SU-DHL-6 (cell line): ENCODE measurements around the gene FOXD1.

Experiments used
- H2AFZ ChIP-seq: fragments of 200-600 bp; sonication (generic); 2 replicates; pipeline ENCODE4 v1.6.1; 2014; ENCODE audit warnings: low read depth, mild to moderate bottlenecking, moderate library complexity, mixed read lengths, antibody characterized with exemption, low read length; ENCODE audit not compliant: severe bottlenecking
- H3F3A ChIP-seq: fragments of 200-600 bp; shearing (Covaris generic); 2 replicates; pipeline ENCODE4 v1.6.0; 2016; ENCODE audit warnings: antibody characterized with exemption, mild to moderate bottlenecking; ENCODE audit not compliant: insufficient read depth
- H3K27ac ChIP-seq: fragments of 200-600 bp; sonication (generic); 2 replicates; pipeline ENCODE4 v1.5.1; 2016; ENCODE audit warnings: low read depth, mild to moderate bottlenecking, low read length, moderate library complexity, mixed read lengths
- H3K27me3 ChIP-seq: fragments of 200-600 bp; sonication (generic), shearing (Covaris generic); 2 replicates; pipeline ENCODE4 v1.6.0; 2014; ENCODE audit warnings: mild to moderate bottlenecking, low read length
- H3K36me3 ChIP-seq: fragments of 200-600 bp; sonication (generic); 2 replicates; pipeline ENCODE4 v1.6.1; 2014; ENCODE audit warnings: mild to moderate bottlenecking, low read length, mixed read lengths
- H3K4me2 ChIP-seq: fragments of 300-600, 200-600 bp; shearing (Covaris generic), sonication (generic); 2 replicates; pipeline ENCODE4 v1.6.0; 2014; ENCODE audit warnings: low read length, low read depth, mild to moderate bottlenecking; ENCODE audit not compliant: poor library complexity, severe bottlenecking
- H3K4me3 ChIP-seq: fragments of 200-600 bp; sonication (generic); 2 replicates; pipeline ENCODE4 v1.5.1; 2014; ENCODE audit warnings: antibody characterized with exemption, low read length, mild to moderate bottlenecking, mixed read lengths; ENCODE audit not compliant: insufficient read depth, poor library complexity, severe bottlenecking
- H3K79me2 ChIP-seq: fragments of 200-600 bp; sonication (generic); 2 replicates; pipeline ENCODE4 v1.6.1; 2014; ENCODE audit warnings: mild to moderate bottlenecking, low read length, moderate library complexity; ENCODE audit not compliant: insufficient read depth
- H3K9ac ChIP-seq: fragments of 200-600 bp; sonication (generic); 2 replicates; pipeline ENCODE4 v1.7.0; 2014; ENCODE audit warnings: mild to moderate bottlenecking, low read length
- H3K9me2 ChIP-seq: fragments of 200-600 bp; sonication (generic); replicated peaks from 2 replicates; pipeline ENCODE4 v1.6.1; 2014; ENCODE audit warnings: low read length; ENCODE audit not compliant: insufficient read depth
- H3K9me3 ChIP-seq: fragments of 200-600 bp; sonication (generic); 2 replicates; pipeline ENCODE4 v1.6.1; 2014; ENCODE audit warnings: low read length, mixed read lengths; ENCODE audit not compliant: insufficient read depth
- H4K20me1 ChIP-seq: fragments of 200-600 bp; sonication (generic); 2 replicates; pipeline ENCODE4 v1.6.1; 2014; ENCODE audit warnings: low read depth, mild to moderate bottlenecking, antibody characterized with exemption, low read length, moderate library complexity, mixed read lengths
- CTCF ChIP-seq: fragments of 200-600 bp; sonication (generic); IDR thresholded peaks from one replicate; pipeline ENCODE4 v1.5.1; 2017; ENCODE audit warnings: antibody characterized with exemption, mild to moderate bottlenecking, low read length, moderate library complexity; ENCODE audit not compliant: insufficient read depth, poor library complexity, severe bottlenecking
- EZH2phosphoT487 ChIP-seq: fragments of 200-600 bp; sonication (generic), shearing (Covaris generic); conservative IDR thresholded peaks from 2 replicates; pipeline ENCODE4 v1.6.1; 2018; ENCODE audit warnings: mild to moderate bottlenecking, antibody characterized with exemption, low read length, moderate library complexity, mixed read lengths

Gene FOXD1

GRCh38 chr5:73441378-73441777 is 7.2 kb downstream of the FOXD1 start:
- Histone ChIP-seq H3K79me2 (no peaks in the 10 kb centered on the region), H3K36me3 (no peaks in the 10 kb centered on the region), H4K20me1 (no peaks in the 10 kb centered on the region), H3F3A (no peaks in the 10 kb centered on the region), H3K27me3 (no peaks in the 10 kb centered on the region), H3K4me3 (no peak overlapping the region), H3K9me3 (no peaks in the 10 kb centered on the region), H3K4me2 (no peak overlapping the region), H3K9ac (no peak overlapping the region), H3K27ac (no peak overlapping the region), H3K9me2 (no peaks in the 10 kb centered on the region), H2AFZ (no peak overlapping the region)
- TF ChIP-seq EZH2phosphoT487: no peak
- no peak for TF ChIP-seq CTCF

- no peaks in the 10 kb centered on the region for H3K9me2 ChIP-seq
- no peak overlapping the region for H3K4me3 ChIP-seq
- H3K4me2 ChIP-seq: no peak overlapping the region
- no peaks in the 10 kb centered on the region for H3K9me3 ChIP-seq
- H4K20me1 ChIP-seq: no peaks in the 10 kb centered on the region
- H3K36me3 ChIP-seq: no peaks in the 10 kb centered on the region
- no peaks in the 10 kb centered on the region for H3F3A ChIP-seq
- TF ChIP-seq CTCF: no peak
- no peak for TF ChIP-seq EZH2phosphoT487
- no peaks in the 10 kb centered on the region for H3K79me2 ChIP-seq
- H3K27me3 ChIP-seq: no peaks in the 10 kb centered on the region
- no peak overlapping the region for H3K27ac ChIP-seq
- H2AFZ ChIP-seq: no peak overlapping the region
- no peak overlapping the region for H3K9ac ChIP-seq
Measured at GRCh38 chr5:73440262-73440661, 8.3 kb downstream of the FOXD1 start.

- no peak overlapping the region for H3K27ac ChIP-seq
- H3K36me3 ChIP-seq: no peaks in the 10 kb centered on the region
- TF ChIP-seq EZH2phosphoT487: no peak
- no peak for TF ChIP-seq CTCF
- no peaks in the 10 kb centered on the region for H4K20me1 ChIP-seq
- H3K9me2 ChIP-seq: no peaks in the 10 kb centered on the region
- no peaks in the 10 kb centered on the region for H3K9me3 ChIP-seq
- no peak overlapping the region for H2AFZ ChIP-seq
- H3K79me2 ChIP-seq: no peaks in the 10 kb centered on the region
- no peaks in the 10 kb centered on the region for H3K27me3 ChIP-seq
- H3K4me2 ChIP-seq: no peak overlapping the region
- no peaks in the 10 kb centered on the region for H3F3A ChIP-seq
- H3K4me3 ChIP-seq: no peak overlapping the region
- no peak overlapping the region for H3K9ac ChIP-seq
Measured at GRCh38 chr5:73438645-73439470, 9.7 kb downstream of the FOXD1 start.
